Measurements from ENCODE around the gene FAM216A. TPM values are rescaled to one million over a fixed set of nuclear protein-coding genes. Genes with fewer than 3 reads are reported as not detected.
A peak's percentile ranks its signal among the peaks of the same experiment; 100 is the strongest.
"Not testable (repeated sequence)": the region's sequence is repeated elsewhere in the genome, so short reads cannot be mapped to it uniquely, and the experiment has no call there.

Gene FAM216A
- total and polyA plus RNA-seq, 12 donors, result 2.4 to 27.2 (median 5.8) TPM

DNA sequence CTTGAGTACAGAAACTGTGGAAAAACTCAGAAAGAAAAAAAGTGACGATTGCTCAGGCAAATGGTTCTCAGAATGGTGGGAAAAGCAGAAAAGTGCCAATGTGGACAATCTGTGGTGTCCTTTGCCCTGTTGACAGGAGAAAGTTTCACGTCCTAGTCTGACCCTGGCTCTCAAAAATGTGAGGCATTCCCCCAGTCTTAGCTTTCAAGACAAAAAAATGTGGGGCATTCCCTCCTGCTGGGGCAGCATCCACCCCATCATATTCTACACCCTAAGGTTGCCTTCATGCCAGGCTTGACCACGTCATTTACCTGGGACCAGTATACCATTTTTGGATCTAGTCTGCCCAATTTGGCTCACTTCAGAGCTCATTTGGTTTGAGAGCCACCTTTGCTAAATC is 44.4 kb upstream of the FAM216A start:
- Histone ChIP-seq H3K4me1 (no peaks in the 10 kb centered on the region), H3K27ac (no peak overlapping the region), H3K36me3 (no peaks in the 10 kb centered on the region), H3K27me3 (no peaks in the 10 kb centered on the region), H3K4me3 (no peak overlapping the region), H3K9me3 (no peaks in the 10 kb centered on the region)
- TF ChIP-seq CTCF (IDR thresholded peaks at IDR 0.05), result no peak
- WGBS, 2 donors, result 78 to 83% methylated on average over 3 of the region's 3 CpGs
- ATAC-seq (no peak), DNase-seq (no peak)
- intact Hi-C loops (cut with DNase I), result loop anchor here in 1 of 10 donors (5.0 kb wide), 1 partner anchor 327 kb away; no protein-coding TSS in a partner anchor

- Histone ChIP-seq H3K27me3 (no peaks in the 10 kb centered on the region), H3K9me3 (no peaks in the 10 kb centered on the region), H3K4me3 (no peak overlapping the region), H3K36me3 (no peaks in the 10 kb centered on the region), H3K27ac (no peak overlapping the region), H3K4me1 (peaks cover 0 to 4% (median 0%) of the 10 kb centered on the region in 9 donors)
- WGBS, 2 donors, result 56 to 65% methylated on average over 3 of the region's 3 CpGs
- TF ChIP-seq CTCF (IDR thresholded peaks at IDR 0.05), result no peak
- intact Hi-C loops (cut with DNase I), result no loop called here
- no peak for ATAC-seq
- DNase-seq, result no peak
Observed at GRCh38 chr12:110426406-110426805, 42.2 kb upstream of the FAM216A start.

GRCh38 chr12:110429676-110430075 is 39.0 kb upstream of the FAM216A start:
- peak in 2 of 8 donors; percentile 26 to 61 for ATAC-seq
- not testable (repeated sequence) for H3K27ac ChIP-seq, H3K27me3 ChIP-seq, H3K9me3 ChIP-seq, H3K4me1 ChIP-seq, DNase-seq, H3K4me3 ChIP-seq
- intact Hi-C loops (cut with DNase I), result loop anchor here in 6 of 10 donors (2.0 to 5.0 kb wide), 4 partner anchors 327 to 332 kb away; no protein-coding TSS in a partner anchor
- peaks cover 0 to 13% (median 0%) of the 10 kb centered on the region in 9 donors for H3K36me3 ChIP-seq
- WGBS, 2 donors, result 87 to 89% methylated on average over 12 to 15 of the region's 15 CpGs

DNA sequence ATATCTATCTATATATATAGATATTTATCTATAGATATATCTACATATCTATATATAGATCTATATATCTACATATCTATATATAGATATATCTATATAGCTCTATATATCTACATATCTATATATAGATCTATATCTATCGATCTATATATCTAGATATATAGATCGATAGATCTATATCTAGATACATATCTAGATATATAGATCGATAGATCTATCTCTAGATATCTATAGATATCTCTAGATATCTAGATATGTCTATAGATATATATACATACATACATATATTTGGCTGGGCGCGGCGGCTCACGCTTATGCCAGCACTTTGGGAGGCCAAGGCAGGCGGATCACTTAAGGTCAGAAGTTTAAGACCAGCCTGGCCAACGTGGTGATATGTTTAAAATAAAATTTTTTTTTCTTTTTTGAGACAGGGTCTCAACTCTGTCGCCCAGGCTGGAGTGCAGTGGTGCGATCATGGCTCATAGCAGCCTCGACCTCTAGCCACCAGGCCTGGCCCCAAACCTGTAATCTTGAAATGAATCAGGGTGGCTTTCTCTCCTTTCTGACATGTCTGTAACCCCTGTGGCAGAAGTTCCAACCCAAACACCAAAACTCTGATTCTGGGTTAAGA is 36.6 kb upstream of the FAM216A start:
- no peak for DNase-seq
- TF ChIP-seq CTCF (IDR thresholded peaks at IDR 0.05), result no peak
- peak overlapping the region in 4 of 10 donors; percentile 6 to 46 (median 30) for H3K27ac ChIP-seq

GRCh38 chr12:110436231-110436630 is 32.4 kb upstream of the FAM216A start:
- Histone ChIP-seq H3K27ac (no peak overlapping the region), H3K9me3 (no peaks in the 10 kb centered on the region), H3K36me3 (peaks cover 0 to 79% (median 34%) of the 10 kb centered on the region in 9 donors), H3K4me3 (no peak overlapping the region), H3K27me3 (no peaks in the 10 kb centered on the region), H3K4me1 (peaks cover 0 to 5% (median 0%) of the 10 kb centered on the region in 9 donors)
- DNase-seq (no peak), ATAC-seq (no peak)
- TF ChIP-seq CTCF (IDR thresholded peaks at IDR 0.05), result no peak
- intact Hi-C loops (cut with DNase I), result loop anchor here in 1 of 10 donors (5.0 kb wide), 1 partner anchor 334 kb away; no protein-coding TSS in a partner anchor
- 56 to 60% methylated on average over 2 of the region's 2 CpGs for WGBS, 2 donors

More for the DNA sequence above, 36.6 kb upstream of the FAM216A start:
- Histone ChIP-seq H3K27me3 (no peaks in the 10 kb centered on the region), H3K4me1 (peaks cover 0 to 8% (median 0%) of the 10 kb centered on the region in 9 donors), H3K36me3 (peaks cover 0 to 37% (median 15%) of the 10 kb centered on the region in 9 donors), H3K4me3 (peak overlapping the region in 9 of 10 donors; percentile 25 to 67 (median 57)), H3K9me3 (no peaks in the 10 kb centered on the region)
- intact Hi-C loops (cut with DNase I), result loop anchor here in 6 of 10 donors (1.0 to 5.0 kb wide), 3 partner anchors 331 to 335 kb away; no protein-coding TSS in a partner anchor
- ATAC-seq, result no peak
- WGBS, 2 donors, result 80 to 83% methylated on average over 12 of the region's 12 CpGs

Measured in heart right ventricle (tissue), 16 donors.